BLaER1 treated with 17β-estradiol and CSF1 and Interleukin-3, amounts not matched to agents 10 nM and 100 nM (cell line): Measurements from ENCODE around the gene FCGR3B.
"Not testable (repeated sequence)": the region's sequence is repeated elsewhere in the genome, so short reads cannot be mapped to it uniquely, and the experiment has no call there.

Experiments
- H3K27ac ChIP-seq, 11 experiments: shearing (Covaris generic); formaldehyde crosslinking; 2 replicates each; pipeline ENCODE4 v1.8.1; 2022
- H3K27me3 ChIP-seq, 11 experiments: shearing (Covaris generic); formaldehyde crosslinking; 2 replicates each; pipeline ENCODE4 v1.8.1; 2022
- H3K36me3 ChIP-seq, 11 experiments: shearing (Covaris generic); formaldehyde crosslinking; 2 replicates each; pipeline ENCODE4 v1.8.1; 2022
- H3K4me1 ChIP-seq, 10 experiments: shearing (Covaris generic); formaldehyde crosslinking; 2 replicates each; pipeline ENCODE4 v1.8.1; 2022
- H3K4me2 ChIP-seq, 11 experiments: shearing (Covaris generic); formaldehyde crosslinking; 2 replicates each; pipeline ENCODE4 v1.8.1; 2022
- H3K4me3 ChIP-seq, 10 experiments: shearing (Covaris generic); formaldehyde crosslinking; 2 replicates each; pipeline ENCODE4 v1.8.1; 2022
- H3K9ac ChIP-seq, 11 experiments: shearing (Covaris generic); formaldehyde crosslinking; 2 replicates each; pipeline ENCODE4 v1.8.1; 2022
- H3K9me3 ChIP-seq, 11 experiments: shearing (Covaris generic); formaldehyde crosslinking; replicated peaks in 1 of 11; 2 replicates each; pipeline ENCODE4 v1.8.1; 2022
- H4K20me1 ChIP-seq, 11 experiments: shearing (Covaris generic); formaldehyde crosslinking; 2 replicates each; pipeline ENCODE4 v1.8.1; 2022

The FCGR3B gene

GRCh38 chr1:161661660-161662311, 30.8 kb upstream of the FCGR3B start:
- not testable (repeated sequence) for H3K4me2 ChIP-seq, H3K9ac ChIP-seq, H3K4me1 ChIP-seq, H3K27me3 ChIP-seq, H3K4me3 ChIP-seq, H3K27ac ChIP-seq, H3K9me3 ChIP-seq, H3K36me3 ChIP-seq, H4K20me1 ChIP-seq

- not testable (repeated sequence) for H3K4me2 ChIP-seq, H3K27ac ChIP-seq, H3K4me3 ChIP-seq, H3K9ac ChIP-seq, H4K20me1 ChIP-seq, H3K36me3 ChIP-seq, H3K4me1 ChIP-seq, H3K9me3 ChIP-seq
- peaks cover 0 to 12% (median 0%) of the 10 kb centered on the region in 11 experiments; a peak in 2 of 22 replicates for H3K27me3 ChIP-seq
Observed at GRCh38 chr1:161658524-161658923, 27.5 kb upstream of the FCGR3B start.

GRCh38 chr1:161653971-161654370, 23.0 kb upstream of the FCGR3B start:
- peaks cover 0 to 44% (median 0%) of the 10 kb centered on the region in 11 experiments; a peak in 8 of 22 replicates for H3K27me3 ChIP-seq
- H3K9ac ChIP-seq, H4K20me1 ChIP-seq, H3K4me1 ChIP-seq, H3K4me2 ChIP-seq, H3K4me3 ChIP-seq, H3K27ac ChIP-seq, H3K36me3 ChIP-seq, H3K9me3 ChIP-seq: not testable (repeated sequence)

GRCh38 chr1:161653541-161653940, 22.6 kb upstream of the FCGR3B start:
- H3K4me2 ChIP-seq, H3K4me1 ChIP-seq, H3K9ac ChIP-seq: not testable (repeated sequence)

GRCh38 chr1:161647507-161648360, 16.8 kb upstream of the FCGR3B start:
- H3K4me2 ChIP-seq, H3K4me3 ChIP-seq, H3K9me3 ChIP-seq, H4K20me1 ChIP-seq, H3K36me3 ChIP-seq, H3K9ac ChIP-seq, H3K27ac ChIP-seq: not testable (repeated sequence)
- Histone ChIP-seq H3K4me1 (peaks cover 0 to 24% (median 0%) of the 10 kb centered on the region in 10 experiments; a peak in 7 of 20 replicates), H3K27me3 (peaks cover 0 to 71% (median 0%) of the 10 kb centered on the region in 11 experiments; a peak in 8 of 22 replicates)

More at GRCh38 chr1:161653541-161653940, 22.6 kb upstream of the FCGR3B start:
- not testable (repeated sequence) for H3K4me3 ChIP-seq, H3K27ac ChIP-seq, H3K36me3 ChIP-seq, H3K9me3 ChIP-seq, H4K20me1 ChIP-seq
- H3K27me3 ChIP-seq: peaks cover 0 to 48% (median 0%) of the 10 kb centered on the region in 11 experiments; a peak in 8 of 22 replicates

GRCh38 chr1:161644855-161645254, 13.9 kb upstream of the FCGR3B start:
- H3K9ac ChIP-seq, H3K4me2 ChIP-seq, H3K4me3 ChIP-seq, H4K20me1 ChIP-seq, H3K27ac ChIP-seq, H3K9me3 ChIP-seq, H3K36me3 ChIP-seq: not testable (repeated sequence)
- peaks cover 0 to 31% (median 0%) of the 10 kb centered on the region in 10 experiments; a peak in 6 of 20 replicates for H3K4me1 ChIP-seq
- peaks cover 0 to 48% (median 0%) of the 10 kb centered on the region in 11 experiments; a peak in 7 of 22 replicates for H3K27me3 ChIP-seq

GRCh38 chr1:161643481-161644208, 12.7 kb upstream of the FCGR3B start:
- not testable (repeated sequence) for H3K4me3 ChIP-seq, H3K9ac ChIP-seq, H3K27ac ChIP-seq, H3K9me3 ChIP-seq, H3K36me3 ChIP-seq, H4K20me1 ChIP-seq
- H3K27me3 ChIP-seq: peaks cover 0 to 36% (median 0%) of the 10 kb centered on the region in 11 experiments; a peak in 4 of 22 replicates
- H3K4me2 ChIP-seq: peak overlapping the region in 2 of 11 experiments; percentile 57 to 64; a peak in 3 of 22 replicates
- H3K4me1 ChIP-seq: peaks cover 0 to 31% (median 0%) of the 10 kb centered on the region in 10 experiments; a peak in 6 of 20 replicates

GRCh38 chr1:161642697-161643096, 11.7 kb upstream of the FCGR3B start:
- H3K9me3 ChIP-seq, H3K36me3 ChIP-seq, H3K9ac ChIP-seq, H3K27ac ChIP-seq, H4K20me1 ChIP-seq, H3K4me3 ChIP-seq: not testable (repeated sequence)
- peaks cover 0 to 29% (median 0%) of the 10 kb centered on the region in 11 experiments; a peak in 4 of 22 replicates for H3K27me3 ChIP-seq
- peak overlapping the region in 4 of 11 experiments; percentile 20 to 65 (median 50); a peak in 5 of 22 replicates for H3K4me2 ChIP-seq
- peaks cover 0 to 31% (median 0%) of the 10 kb centered on the region in 10 experiments; a peak in 6 of 20 replicates for H3K4me1 ChIP-seq

GRCh38 chr1:161639203-161639602, 8.2 kb upstream of the FCGR3B start:
- not testable (repeated sequence) for H3K9ac ChIP-seq, H3K4me3 ChIP-seq, H3K9me3 ChIP-seq, H3K27ac ChIP-seq, H3K36me3 ChIP-seq, H3K4me2 ChIP-seq, H4K20me1 ChIP-seq, H3K27me3 ChIP-seq
- peaks cover 0 to 40% (median 3%) of the 10 kb centered on the region in 10 experiments; a peak in 8 of 20 replicates for H3K4me1 ChIP-seq

GRCh38 chr1:161638251-161638993, 7.4 kb upstream of the FCGR3B start:
- not testable (repeated sequence) for H3K4me2 ChIP-seq, H3K4me3 ChIP-seq, H3K27ac ChIP-seq

GRCh38 chr1:161636976-161637375, 6.0 kb upstream of the FCGR3B start:
- not testable (repeated sequence) for H3K4me3 ChIP-seq, H3K9me3 ChIP-seq, H3K9ac ChIP-seq, H4K20me1 ChIP-seq, H3K36me3 ChIP-seq, H3K27ac ChIP-seq, H3K27me3 ChIP-seq
- H3K4me1 ChIP-seq: peaks cover 0 to 21% (median 3%) of the 10 kb centered on the region in 10 experiments; a peak in 7 of 20 replicates
- 0 out of 22 replicates have a peak overlapping the region, but pooled peaks of 2 of the 11 experiments have one; percentile 6 to 15 for H3K4me2 ChIP-seq

More at GRCh38 chr1:161638251-161638993, 7.4 kb upstream of the FCGR3B start:
- H4K20me1 ChIP-seq, H3K9me3 ChIP-seq, H3K9ac ChIP-seq, H3K27me3 ChIP-seq, H3K36me3 ChIP-seq: not testable (repeated sequence)
- H3K4me1 ChIP-seq: peaks cover 0 to 34% (median 3%) of the 10 kb centered on the region in 10 experiments; a peak in 8 of 20 replicates

- H4K20me1 ChIP-seq, H3K9me3 ChIP-seq, H3K36me3 ChIP-seq, H3K9ac ChIP-seq, H3K4me3 ChIP-seq, H3K27me3 ChIP-seq: not testable (repeated sequence)
- Histone ChIP-seq H3K27ac (peak overlapping the region in 1 of 11 experiments; percentile 18; a peak in 3 of 22 replicates), H3K4me1 (peaks cover 0 to 21% (median 3%) of the 10 kb centered on the region in 10 experiments; a peak in 7 of 20 replicates), H3K4me2 (peak overlapping the region in 3 of 11 experiments; percentile 48 to 71 (median 70); a peak in 5 of 22 replicates)
Observed at GRCh38 chr1:161636189-161636782, 5.3 kb upstream of the FCGR3B start.
